Spleen (tissue), 7 donors: ENCODE results near the gene TMEM114.

Experiments
- CTCF ChIP-seq, 11 experiments: fragments of 200-600 bp in 7 of 11; fragments of 450-650 bp in 4 of 11; sonication (generic) in 4 of 11; IDR thresholded peaks in 8 of 11; conservative IDR thresholded peaks in 3 of 11; 1 replicate in 7 of 11; 2 replicates in 4 of 11; pipeline versions ENCODE4 v1.4.0 to v1.8.0; 2016 to 2021; ENCODE audit warnings: antibody characterized with exemption in 11 of 11, inconsistent platforms in 4 of 11, mild to moderate bottlenecking in 1 of 11
- POLR2AphosphoS5 ChIP-seq, 3 donors: sonication (generic); formaldehyde crosslinking; IDR thresholded peaks; one replicate each; pipeline ENCODE4 v1.5.1; 2017; ENCODE audit warnings: antibody characterized with exemption in 3 of 3
- donor health status: DM: no; HTN: no; CAD: no; lungs with moderate emphysema.
- donor health status: DM: no; HTN: no; CAD: no.
- donor health status: DM: no; HTN: no; CAD: no.

GRCh38 chr16:8600144-8600775 lies 9.9 kb upstream of the TMEM114 start:
- TF ChIP-seq CTCF (IDR thresholded peaks at IDR 0.05 in 8 of 11, conservative IDR thresholded peaks at IDR 0.05 in 3 of 11) (no peak), POLR2AphosphoS5 (IDR thresholded peaks at IDR 0.05) (no peak)
